Activated CD8-positive, alpha-beta memory T cell treated with anti-CD3 and anti-CD28 coated beads for 36 hours (primary cell): ENCODE data around the gene TMEM30B. TPM values are rescaled to one million over a fixed set of nuclear protein-coding genes. Genes with fewer than 3 reads are reported as not detected.

ENCODE experiments used
- total RNA-seq, 2 experiments: library from RNA; stranded (reverse); gene quantifications; one replicate each; pipeline ENCODE4 v1.2.3, GENCODE V29; 2021

TMEM30B gene
- total RNA-seq, 2 experiments from 2014 or later = 1.4 to 2.1 TPM

Other genes with a start within 250 kb of the TMEM30B start
- 100 to 1,000 TPM; 185 to 189 TPM for gene PRKCH, start 40.2 kb upstream of the TMEM30B start, total RNA-seq